Spinal cord (tissue), 10 donors: Measurements from ENCODE around the gene PADI3. TPM values are rescaled to one million over a fixed set of nuclear protein-coding genes. Genes with fewer than 3 reads are reported as not detected.
"Not testable (repeated sequence)": the region's sequence is repeated elsewhere in the genome, so short reads cannot be mapped to it uniquely, and the experiment has no call there.

Experiments used
- DNase-seq, 6 donors: peaks; one replicate each; pipeline versions ENCODE4 v3.0.0 to v3.0.0-alpha.2; 2013 to 2015; ENCODE audit warnings: low spot score in 6 of 6, low read depth in 4 of 6
- H3K27ac ChIP-seq: one replicate; pipeline ENCODE4 v1.5.1; 2013; ENCODE audit warnings: low read depth, low read length, control low read depth
- H3K27me3 ChIP-seq: one replicate; pipeline ENCODE4 v1.6.1; 2013; ENCODE audit warnings: low read length; ENCODE audit not compliant: control insufficient read depth, insufficient read depth
- H3K36me3 ChIP-seq: one replicate; pipeline ENCODE4 v1.6.1; 2013; ENCODE audit warnings: low read length; ENCODE audit not compliant: control insufficient read depth, insufficient read depth
- H3K4me1 ChIP-seq: one replicate; pipeline ENCODE4 v1.6.1; 2013; ENCODE audit warnings: low read length; ENCODE audit not compliant: control insufficient read depth, insufficient read depth
- H3K4me3 ChIP-seq: one replicate; pipeline ENCODE4 v1.5.1; 2013; ENCODE audit warnings: low read depth, low read length, control low read depth
- H3K9me3 ChIP-seq: one replicate; pipeline ENCODE4 v1.6.1; 2013; ENCODE audit warnings: low read length; ENCODE audit not compliant: control insufficient read depth, insufficient read depth
- WGBS: methylation state at CpG from one replicate; pipeline ENCODE4 v1.1.5; 2013; ENCODE audit warnings: missing lambda C conversion rate; ENCODE audit not compliant: insufficient coverage; 5-methylcytosine and 5-hydroxymethylcytosine counted together
- polyA plus RNA-seq, 2 donors: library from polyadenylated mRNA; unstranded; fragments of 120-200 nt; gene quantifications; one replicate each; pipeline ENCODE4 v1.2.1, GENCODE V29; 2013; ENCODE audit not compliant: insufficient read length in 2 of 2
- total RNA-seq, 2 donors: library from RNA; depleted of rRNA in 1 of 2; stranded (reverse); fragments of 120-200 nt in 1 of 2; fragments of >200 nt in 1 of 2; gene quantifications; one replicate each; pipeline versions ENCODE4 v1.2.3 to v1.2.4, GENCODE V29; 2013 to 2014
- donor health status: healthy.

The PADI3 gene
- total and polyA plus RNA-seq, 4 donors = not detected

DNA sequence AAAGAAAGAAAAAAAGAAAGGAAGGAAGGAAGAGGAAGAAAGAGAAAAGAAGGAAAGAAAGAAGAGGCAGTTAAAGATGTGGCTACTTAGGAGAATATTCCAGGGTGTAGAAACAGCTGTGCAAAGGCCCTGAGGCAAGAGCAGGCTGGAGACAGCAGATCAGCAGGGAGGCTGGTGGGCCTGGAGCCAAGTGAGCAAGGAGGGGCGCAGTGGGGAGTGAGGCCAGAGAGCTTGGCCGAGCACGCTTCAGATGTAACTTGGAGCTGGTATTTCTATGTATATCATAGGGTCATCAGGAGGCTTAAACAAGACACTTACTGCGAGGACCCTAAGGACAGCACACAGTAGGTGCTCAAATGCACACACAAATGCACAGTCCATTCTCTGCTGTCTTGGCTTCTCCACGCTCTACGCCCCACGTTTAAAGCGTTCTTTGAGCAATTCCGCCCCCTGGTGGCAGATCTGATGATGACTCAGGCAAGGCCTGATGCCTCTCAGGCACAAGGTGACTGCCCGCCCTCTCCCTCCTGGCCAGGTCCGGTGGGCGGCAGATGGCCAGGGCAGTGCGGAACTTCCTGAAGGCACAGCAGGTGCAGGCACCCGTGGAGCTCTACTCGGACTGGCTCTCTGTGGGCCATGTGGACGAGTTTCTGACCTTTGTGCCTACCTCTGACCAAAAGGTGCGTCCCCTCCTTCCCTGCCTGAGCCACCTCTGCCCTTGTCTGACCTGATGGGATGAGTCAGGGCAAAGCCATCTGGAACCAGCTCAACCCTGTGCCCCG is 11.9 kb upstream of the PADI3 start:
- 22% methylated on average over 17 of the region's 18 CpGs for WGBS
- Histone ChIP-seq H3K4me3 (no peak overlapping the region), H3K27ac (no peak overlapping the region), H3K27me3 (peaks cover 8% of the 10 kb centered on the region), H3K36me3 (no peaks in the 10 kb centered on the region), H3K4me1 (peaks cover 15% of the 10 kb centered on the region), H3K9me3 (no peaks in the 10 kb centered on the region)
- peak; percentile 63 to 92 (median 68) for DNase-seq

DNA sequence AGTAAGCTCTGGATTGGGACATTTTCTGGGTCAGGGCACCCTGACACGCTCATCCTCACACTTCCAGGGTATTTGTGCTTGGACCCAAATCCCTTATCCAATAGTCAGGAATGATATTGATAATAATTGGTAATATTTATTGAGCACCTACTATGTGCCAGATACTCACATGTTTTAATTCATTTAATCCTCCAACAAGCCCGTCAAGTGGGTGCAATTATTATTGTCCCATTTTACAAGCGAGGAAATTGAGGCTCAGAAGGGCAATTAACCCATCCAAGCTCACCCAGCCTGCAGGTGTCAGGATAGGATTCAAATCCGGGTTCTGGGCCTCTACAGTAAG is 11.4 kb upstream of the PADI3 start:
- 71% methylated on average over 2 of the region's 4 CpGs for WGBS

DNA sequence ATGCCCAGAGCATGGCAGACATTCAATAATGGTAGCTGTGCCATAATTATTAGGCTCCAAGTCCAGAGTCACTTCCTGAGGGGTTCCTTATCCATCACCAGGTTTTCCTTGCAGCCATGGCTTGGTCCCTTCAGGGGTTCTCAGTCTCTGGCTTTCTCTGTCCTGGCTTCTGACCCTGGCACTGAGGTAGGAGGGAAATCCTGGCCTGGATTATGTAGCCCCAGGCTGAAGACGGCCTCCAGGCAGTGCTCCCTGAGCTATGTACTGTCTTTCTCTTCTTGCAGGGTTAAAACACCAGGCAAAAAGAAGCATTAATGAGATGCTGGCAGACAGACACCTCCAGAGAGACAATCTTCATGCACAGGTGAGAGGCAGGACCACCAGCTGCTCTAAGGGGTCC is 9.5 kb upstream of the PADI3 start:
- H3K4me3 ChIP-seq = no peak overlapping the region
- peaks cover 12% of the 10 kb centered on the region for H3K27me3 ChIP-seq
- H3K9me3 ChIP-seq = no peaks in the 10 kb centered on the region
- 0% methylated on average over 1 of the region's 1 CpG for WGBS
- no peaks in the 10 kb centered on the region for H3K36me3 ChIP-seq
- peaks cover 21% of the 10 kb centered on the region for H3K4me1 ChIP-seq
- DNase-seq = peak; percentile 59 to 92 (median 76)
- no peak overlapping the region for H3K27ac ChIP-seq

More for the DNA sequence above, 11.4 kb upstream of the PADI3 start:
- Histone ChIP-seq H3K27ac (no peak overlapping the region), H3K27me3 (peaks cover 12% of the 10 kb centered on the region), H3K4me3 (no peak overlapping the region), H3K9me3 (no peaks in the 10 kb centered on the region), H3K4me1 (peaks cover 15% of the 10 kb centered on the region), H3K36me3 (no peaks in the 10 kb centered on the region)
- no peak for DNase-seq

DNA sequence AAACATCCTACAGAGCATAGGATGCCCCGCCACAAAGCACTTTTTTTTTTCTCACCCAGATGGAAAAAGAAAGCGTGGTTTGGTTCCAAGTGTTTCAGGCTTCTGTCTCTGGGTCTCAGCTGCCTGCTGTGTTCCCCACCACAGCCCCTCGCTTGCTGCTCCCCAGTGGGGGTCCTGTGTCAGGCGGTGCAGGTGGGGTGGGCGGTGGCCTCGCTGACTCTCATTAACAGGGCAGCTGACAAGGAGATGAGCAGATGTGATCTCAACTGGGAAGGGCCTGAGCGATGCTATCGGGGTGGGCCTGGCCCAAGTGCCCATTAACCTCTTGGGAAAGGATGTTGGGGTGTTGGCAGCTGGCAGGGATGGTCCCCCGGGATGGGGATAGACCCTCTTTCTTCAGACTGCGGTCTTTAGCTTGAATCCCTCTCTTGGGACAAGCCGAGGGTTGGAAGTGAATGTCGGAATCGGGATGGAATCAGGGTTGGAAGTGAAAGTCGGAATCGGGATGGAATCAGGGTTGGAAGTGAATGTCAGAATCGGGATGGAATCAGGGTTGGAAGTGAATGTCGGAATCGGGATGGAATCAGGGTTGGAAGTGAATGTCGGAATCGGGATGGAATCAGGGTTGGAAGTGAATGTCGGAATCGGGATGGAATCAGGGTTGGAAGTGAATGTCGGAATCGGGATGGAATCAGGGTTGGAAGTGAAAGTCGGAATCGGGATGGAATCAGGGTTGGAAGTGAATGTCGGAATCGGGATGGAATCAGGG is 7.7 kb upstream of the PADI3 start:
- H3K27me3 ChIP-seq = peaks cover 12% of the 10 kb centered on the region
- not testable (repeated sequence) for H3K9me3 ChIP-seq, H3K36me3 ChIP-seq, DNase-seq, H3K4me3 ChIP-seq, H3K27ac ChIP-seq
- H3K4me1 ChIP-seq = peaks cover 39% of the 10 kb centered on the region
- 33% methylated on average over 18 of the region's 28 CpGs for WGBS

DNA sequence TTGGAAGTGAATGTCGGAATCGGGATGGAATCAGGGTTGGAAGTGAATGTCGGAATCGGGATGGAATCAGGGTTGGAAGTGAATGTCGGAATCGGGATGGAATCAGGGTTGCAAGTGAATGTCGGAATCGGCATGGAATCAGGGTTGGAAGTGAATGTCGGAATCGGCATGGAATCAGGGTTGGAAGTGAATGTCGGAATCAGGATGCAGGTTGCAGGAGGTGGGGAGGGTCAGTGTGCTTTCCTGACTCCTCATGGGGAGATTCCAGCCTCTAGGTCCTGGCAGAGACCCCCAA is 7.2 kb upstream of the PADI3 start:
- not testable (repeated sequence) for H3K36me3 ChIP-seq, H3K4me3 ChIP-seq, DNase-seq, H3K9me3 ChIP-seq, H3K27ac ChIP-seq
- WGBS = 90% methylated on average over 8 of the region's 11 CpGs
- Histone ChIP-seq H3K27me3 (peaks cover 12% of the 10 kb centered on the region), H3K4me1 (peaks cover 39% of the 10 kb centered on the region)

DNA sequence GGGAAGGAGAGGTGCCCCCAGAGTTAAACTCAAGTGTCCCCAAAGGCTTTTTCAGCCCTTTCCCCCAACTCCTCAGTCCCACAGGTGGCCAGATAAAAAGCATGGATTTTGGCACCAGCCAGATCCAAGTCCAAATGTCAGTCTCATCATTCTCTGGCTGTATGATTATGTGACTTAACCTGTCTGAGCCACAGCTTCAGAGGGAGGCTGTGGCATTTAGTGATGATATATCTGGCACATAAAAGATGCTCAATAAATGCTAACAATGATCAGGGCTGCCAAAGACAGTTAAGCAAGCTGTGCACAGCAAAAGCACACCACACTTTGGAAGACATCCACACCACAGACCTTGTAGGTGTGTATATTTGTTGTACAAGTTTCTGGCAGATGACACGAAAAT is 5.6 kb upstream of the PADI3 start:
- Histone ChIP-seq H3K4me1 (peaks cover 39% of the 10 kb centered on the region), H3K4me3 (no peak overlapping the region), H3K27ac (no peak overlapping the region), H3K36me3 (no peaks in the 10 kb centered on the region), H3K9me3 (no peaks in the 10 kb centered on the region), H3K27me3 (peaks cover 12% of the 10 kb centered on the region)
- DNase-seq = peak in 1 of 6 donors; percentile 14
- no CpG with 5 or more reads among the region's 1 CpG for WGBS

DNA sequence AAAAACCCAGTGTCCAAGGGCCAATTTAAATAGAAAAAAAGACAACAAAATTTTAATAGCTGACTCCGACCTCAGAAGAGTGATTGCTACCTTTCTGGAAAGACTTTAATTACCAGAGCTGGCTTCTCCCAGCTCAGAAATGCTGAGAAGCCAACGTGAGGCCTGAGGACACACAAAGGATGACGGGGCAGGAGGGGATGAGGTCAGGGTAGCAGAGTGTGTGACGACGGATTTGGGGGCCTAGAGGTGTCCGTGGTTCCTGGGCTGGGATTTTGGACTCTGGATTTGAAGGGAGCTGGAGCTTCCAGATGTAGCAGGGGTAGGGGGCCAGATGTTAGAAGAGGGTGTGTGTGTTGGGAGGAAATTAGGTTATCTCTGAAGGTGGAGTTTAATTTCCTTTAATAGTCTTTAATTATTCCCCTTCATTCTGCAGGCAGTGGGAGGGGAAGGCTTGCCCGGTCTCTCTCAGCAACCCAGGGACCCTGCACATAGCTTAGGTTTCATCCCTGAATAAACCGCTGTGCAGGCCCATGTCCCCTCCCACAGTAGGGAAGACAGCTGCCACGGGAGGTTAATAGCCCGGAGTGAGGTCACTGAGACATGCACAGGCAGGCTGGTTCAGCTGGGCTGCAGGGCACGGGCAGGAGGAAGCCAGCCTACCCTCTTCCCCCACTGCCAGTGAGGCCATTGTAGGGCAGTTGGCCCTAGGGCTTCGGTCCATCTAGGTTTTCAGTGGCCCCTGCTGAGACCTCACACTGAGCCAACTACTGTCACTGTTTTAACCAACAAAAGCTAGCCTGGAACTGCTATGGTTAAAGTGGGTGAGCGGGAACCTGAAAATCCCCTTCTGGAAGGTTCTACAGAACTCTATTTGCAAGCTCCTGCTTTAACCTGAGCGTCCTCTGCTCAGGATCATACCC is 3.8 kb upstream of the PADI3 start:
- peak in 1 of 6 donors; percentile 34 for DNase-seq
- Histone ChIP-seq H3K27me3 (peaks cover 12% of the 10 kb centered on the region), H3K4me3 (no peak overlapping the region), H3K4me1 (peaks cover 33% of the 10 kb centered on the region), H3K36me3 (no peaks in the 10 kb centered on the region), H3K27ac (no peak overlapping the region), H3K9me3 (no peaks in the 10 kb centered on the region)
- WGBS = 46% methylated on average over 13 of the region's 14 CpGs

DNA sequence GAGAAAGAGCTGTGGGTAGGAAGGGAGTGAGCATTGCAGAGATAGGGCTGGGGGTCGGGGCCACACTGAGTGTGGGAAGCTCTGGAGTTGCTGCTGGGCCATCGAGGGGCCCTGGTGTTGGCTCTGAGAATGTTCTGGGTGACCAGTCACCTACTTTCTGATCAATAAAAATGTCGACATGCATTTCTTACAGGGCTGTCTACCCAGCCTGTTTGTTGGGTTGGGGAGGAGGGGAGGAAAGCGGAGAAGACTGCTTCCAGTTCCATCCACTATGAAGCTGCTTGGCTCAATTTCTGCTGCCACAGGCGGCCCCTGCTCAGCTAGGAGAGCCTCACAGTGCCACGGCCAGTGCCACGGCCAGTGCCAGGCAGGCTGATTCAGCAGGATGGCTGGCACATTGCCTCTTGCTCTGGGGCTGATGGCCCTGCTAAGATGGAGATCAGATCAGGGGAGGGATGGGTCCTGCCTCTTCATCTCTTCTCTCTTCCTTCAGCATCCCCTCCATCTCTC is 3.0 kb upstream of the PADI3 start:
- H3K4me3 ChIP-seq = no peak overlapping the region
- H3K27me3 ChIP-seq = peaks cover 11% of the 10 kb centered on the region
- H3K9me3 ChIP-seq = no peaks in the 10 kb centered on the region
- no peak overlapping the region for H3K27ac ChIP-seq
- 80% methylated on average over 6 of the region's 7 CpGs for WGBS
- no peak for DNase-seq
- peaks cover 27% of the 10 kb centered on the region for H3K4me1 ChIP-seq
- H3K36me3 ChIP-seq = no peaks in the 10 kb centered on the region

DNA sequence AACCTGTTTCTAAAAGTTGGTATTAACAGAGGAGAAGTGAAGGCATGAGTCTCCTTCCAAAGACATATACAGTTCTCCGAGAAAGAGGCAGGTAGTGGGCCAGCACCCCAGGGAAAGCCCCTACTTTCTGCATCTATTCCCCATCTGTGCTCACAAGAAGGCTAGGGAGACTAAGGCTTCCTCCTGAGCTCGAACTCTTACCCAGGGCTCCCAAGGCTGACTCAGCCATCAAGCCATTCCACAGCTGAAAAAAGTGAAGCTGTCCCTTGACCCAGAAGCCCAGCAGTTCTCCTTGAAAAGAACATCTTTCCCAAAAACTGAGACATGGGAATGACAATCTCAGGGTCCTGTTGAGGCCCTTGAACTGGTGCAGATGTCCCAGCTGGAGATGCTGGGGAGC is 1.9 kb upstream of the PADI3 start:
- no peaks in the 10 kb centered on the region for H3K9me3 ChIP-seq
- H3K36me3 ChIP-seq = no peaks in the 10 kb centered on the region
- peaks cover 4% of the 10 kb centered on the region for H3K27me3 ChIP-seq
- H3K4me3 ChIP-seq = no peak overlapping the region
- WGBS = 80% methylated on average over 1 of the region's 2 CpGs
- no peak for DNase-seq
- peaks cover 24% of the 10 kb centered on the region for H3K4me1 ChIP-seq
- no peak overlapping the region for H3K27ac ChIP-seq
